Left ventricle myocardium inferior (tissue), 1 donor: ENCODE data around the gene TMPRSS11A. TPM values are rescaled to one million over a fixed set of nuclear protein-coding genes. Genes with fewer than 3 reads are reported as not detected.

ENCODE experiments used
- DNase-seq: peaks from one replicate; pipeline ENCODE4 v3.0.0-alpha.2; 2020
- H3K27ac ChIP-seq: fragments of 200-600 bp; replicated peaks from 2 replicates; pipeline ENCODE4 v1.8.0; 2021
- H3K27me3 ChIP-seq: fragments of 200-600 bp; 2 replicates; pipeline ENCODE4 v1.8.0; 2021; ENCODE audit warnings: low read depth
- H3K36me3 ChIP-seq: fragments of 200-600 bp; 2 replicates; pipeline ENCODE4 v1.8.0; 2021
- H3K4me1 ChIP-seq: fragments of 200-600 bp; 2 replicates; pipeline ENCODE4 v1.8.0; 2021
- H3K4me3 ChIP-seq: fragments of 200-600 bp; 2 replicates; pipeline ENCODE4 v1.8.0; 2021; ENCODE audit warnings: mild to moderate bottlenecking, moderate library complexity
- H3K9me3 ChIP-seq: fragments of 200-600 bp; replicated peaks from 2 replicates; pipeline ENCODE4 v1.8.0; 2021
- intact Hi-C: fragments of 100-400 bp; cut with micrococcal nuclease; formaldehyde crosslinking; loops from one replicate; pipeline ENCODE4 v1.11.0; 2022
- total RNA-seq: library from RNA; stranded (reverse); fragmentation: NEBNext Ultra II Directional; extraction: Animal tissue kit (Norgen Biotek cat#: 25700); gene quantifications from one replicate; pipeline ENCODE4 v1.2.1, GENCODE V29; 2021
- TF ChIP-seq, protein P1 (sequence below): fragments of 200-600 bp; IDR thresholded peaks from 2 replicates; pipeline ENCODE4 v1.8.0; 2021; ENCODE audit warnings: antibody characterized with exemption, mild to moderate bottlenecking, borderline replicate concordance
- donor health status: DM: no; HTN: yes; CAD: no; lungs with severe emphysema.

Gene TMPRSS11A
- total RNA-seq, 1 donor from 2014 or later, result not detected

DNA sequence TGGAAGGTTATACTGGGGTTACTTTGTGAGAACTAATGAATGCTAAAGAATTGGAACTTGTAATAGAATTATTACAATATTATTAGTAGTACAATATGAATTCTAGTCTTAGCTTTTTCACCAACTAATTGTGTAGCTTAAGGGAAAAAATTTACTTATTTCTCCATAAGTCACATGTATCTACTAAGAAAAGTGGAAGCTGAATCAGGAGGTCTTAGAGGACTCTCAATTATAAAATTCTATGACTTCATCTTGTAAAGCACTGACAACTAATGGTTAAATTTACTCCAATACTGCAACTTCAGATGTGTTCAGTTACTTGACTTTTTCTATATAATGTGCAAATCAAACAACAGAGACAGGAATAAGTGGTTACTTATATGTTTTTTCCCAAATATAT lies 78.6 kb downstream of the TMPRSS11A start:
- Histone ChIP-seq H3K27ac (no peak overlapping the region), H3K27me3 (no peaks in the 10 kb centered on the region), H3K4me1 (no peaks in the 10 kb centered on the region), H3K36me3 (no peaks in the 10 kb centered on the region), H3K9me3 (peaks cover 3% of the 10 kb centered on the region), H3K4me3 (no peak overlapping the region)
- TF ChIP-seq, protein P1, sequence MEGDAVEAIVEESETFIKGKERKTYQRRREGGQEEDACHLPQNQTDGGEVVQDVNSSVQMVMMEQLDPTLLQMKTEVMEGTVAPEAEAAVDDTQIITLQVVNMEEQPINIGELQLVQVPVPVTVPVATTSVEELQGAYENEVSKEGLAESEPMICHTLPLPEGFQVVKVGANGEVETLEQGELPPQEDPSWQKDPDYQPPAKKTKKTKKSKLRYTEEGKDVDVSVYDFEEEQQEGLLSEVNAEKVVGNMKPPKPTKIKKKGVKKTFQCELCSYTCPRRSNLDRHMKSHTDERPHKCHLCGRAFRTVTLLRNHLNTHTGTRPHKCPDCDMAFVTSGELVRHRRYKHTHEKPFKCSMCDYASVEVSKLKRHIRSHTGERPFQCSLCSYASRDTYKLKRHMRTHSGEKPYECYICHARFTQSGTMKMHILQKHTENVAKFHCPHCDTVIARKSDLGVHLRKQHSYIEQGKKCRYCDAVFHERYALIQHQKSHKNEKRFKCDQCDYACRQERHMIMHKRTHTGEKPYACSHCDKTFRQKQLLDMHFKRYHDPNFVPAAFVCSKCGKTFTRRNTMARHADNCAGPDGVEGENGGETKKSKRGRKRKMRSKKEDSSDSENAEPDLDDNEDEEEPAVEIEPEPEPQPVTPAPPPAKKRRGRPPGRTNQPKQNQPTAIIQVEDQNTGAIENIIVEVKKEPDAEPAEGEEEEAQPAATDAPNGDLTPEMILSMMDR, result no peak
- intact Hi-C loops, result no loop called here
- DNase-seq, result no peak

DNA sequence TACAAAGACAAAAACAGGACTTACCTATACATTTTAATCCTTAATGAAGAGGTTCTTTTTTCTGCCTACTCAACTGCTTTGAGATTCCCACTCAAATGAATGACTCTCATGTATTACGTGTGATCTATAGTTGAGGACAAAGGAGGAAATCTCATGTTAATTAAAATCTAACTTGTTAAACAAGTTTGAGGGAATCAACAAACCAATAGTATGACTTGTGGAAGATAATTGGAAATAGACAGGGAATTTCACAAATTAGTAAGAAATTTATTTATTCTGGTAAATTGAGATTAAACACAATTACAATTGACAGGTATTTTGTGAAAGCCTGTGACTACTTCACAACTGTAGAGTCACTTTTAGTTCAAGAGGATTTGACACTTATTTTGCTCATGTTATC lies 79.4 kb downstream of the TMPRSS11A start, which contains the start of gene TMPRSS11D:
Gene TMPRSS11D, minus strand, starts transcription at position 101 of the 400 bp plus-strand sequence. Its CDS starts 69 bp downstream, at position 32.
- DNase-seq, result no peak
- no peaks in the 10 kb centered on the region for H3K4me1 ChIP-seq
- H3K36me3 ChIP-seq, result no peaks in the 10 kb centered on the region
- no peaks in the 10 kb centered on the region for H3K27me3 ChIP-seq
- intact Hi-C loops, result no loop called here
- no peak within 1 kb of the TSS for H3K4me3 ChIP-seq
- peaks cover 7% of the 10 kb centered on the region for H3K9me3 ChIP-seq
- TF ChIP-seq, protein P1, result no peak
- H3K27ac ChIP-seq, result no peak within 1 kb of the TSS

DNA sequence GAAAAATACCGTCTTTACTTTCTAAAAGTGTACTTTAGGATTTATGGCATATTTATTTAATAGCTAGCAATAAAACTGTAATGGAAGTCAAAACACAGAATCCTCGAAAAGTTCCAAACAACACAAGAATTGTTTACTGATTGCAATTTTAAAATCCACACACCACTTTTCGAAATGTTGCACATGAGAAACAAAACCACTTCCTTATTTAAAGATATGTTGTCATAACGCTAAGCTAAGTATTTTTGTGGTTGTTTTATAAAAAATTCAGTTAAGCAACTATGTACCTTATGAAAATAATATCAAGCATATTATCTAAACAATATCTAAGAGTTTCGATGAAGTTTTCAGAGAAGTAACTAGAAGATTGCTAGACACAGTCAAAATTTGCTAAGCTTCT lies 79.8 kb downstream of the TMPRSS11A start:
- TF ChIP-seq, protein P1, result no peak
- no peak for DNase-seq
- Histone ChIP-seq H3K9me3 (peaks cover 7% of the 10 kb centered on the region), H3K4me3 (no peak overlapping the region), H3K27me3 (no peaks in the 10 kb centered on the region), H3K36me3 (no peaks in the 10 kb centered on the region), H3K4me1 (no peaks in the 10 kb centered on the region), H3K27ac (no peak overlapping the region)
- intact Hi-C loops, result no loop called here

DNA sequence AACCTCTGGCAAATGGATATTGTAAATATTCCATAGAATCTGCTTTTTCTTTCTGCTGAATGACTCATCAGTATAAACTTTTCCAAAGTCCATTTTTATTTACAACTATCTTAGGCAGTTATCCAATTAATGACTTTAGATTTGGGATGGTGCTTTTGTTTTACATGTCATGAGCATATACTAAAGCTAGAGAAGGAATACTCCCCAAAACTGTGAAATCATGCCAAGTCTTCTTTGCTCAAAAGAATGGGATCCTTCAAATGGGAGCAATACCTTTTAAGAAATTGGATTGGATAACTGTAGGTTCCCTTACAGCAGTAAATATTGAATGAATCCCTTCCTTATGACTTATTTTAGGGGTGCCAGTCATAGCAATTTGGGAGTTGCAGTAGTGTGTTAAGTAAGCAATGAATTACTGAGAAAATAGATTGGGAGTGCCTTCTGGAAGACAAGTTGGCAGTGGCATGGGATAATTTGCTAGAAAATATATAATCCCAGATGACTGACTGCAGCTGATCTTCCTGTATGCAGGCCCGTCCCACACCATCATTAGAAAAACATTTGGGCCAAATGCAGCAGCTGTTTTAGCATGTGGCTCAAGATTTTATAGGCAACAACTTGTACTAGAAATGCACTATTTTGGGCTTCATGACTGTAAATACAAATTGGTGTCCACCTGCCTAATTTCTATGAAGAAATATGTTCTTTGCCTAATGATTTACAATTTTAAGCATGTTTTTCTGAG lies 82.3 kb downstream of the TMPRSS11A start:
- Histone ChIP-seq H3K27ac (no peak overlapping the region), H3K36me3 (no peaks in the 10 kb centered on the region), H3K9me3 (peaks cover 7% of the 10 kb centered on the region), H3K4me1 (no peaks in the 10 kb centered on the region), H3K27me3 (no peaks in the 10 kb centered on the region), H3K4me3 (no peak overlapping the region)
- TF ChIP-seq, protein P1, result no peak
- no peak for DNase-seq
- intact Hi-C loops, result no loop called here

DNA sequence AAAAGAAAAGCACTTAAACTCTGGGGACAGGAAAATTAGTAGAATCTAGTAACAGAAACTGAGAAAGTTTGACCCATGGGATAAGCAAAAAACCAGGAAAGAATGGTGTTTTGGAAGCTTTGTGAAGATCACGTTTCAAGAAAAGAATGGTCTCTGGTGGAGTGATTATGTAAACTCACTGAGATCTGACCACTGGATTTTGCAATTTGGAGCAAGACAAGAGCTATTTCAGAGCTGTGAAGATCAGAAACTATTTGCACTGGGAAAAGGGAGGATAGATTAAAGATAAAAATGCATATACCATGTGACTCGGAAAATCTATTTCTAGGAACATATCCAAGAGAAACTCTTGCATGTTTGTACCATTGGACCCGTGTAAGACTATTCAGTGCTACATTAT lies 83.8 kb downstream of the TMPRSS11A start:
- Histone ChIP-seq H3K4me1 (no peaks in the 10 kb centered on the region), H3K4me3 (no peak overlapping the region), H3K36me3 (no peaks in the 10 kb centered on the region), H3K27me3 (no peaks in the 10 kb centered on the region), H3K27ac (no peak overlapping the region), H3K9me3 (peaks cover 7% of the 10 kb centered on the region)
- DNase-seq, result no peak
- intact Hi-C loops, result no loop called here
- TF ChIP-seq, protein P1, result no peak
